K562 (cell line): Measurements from ENCODE around the gene NPC1L1. TPM values are rescaled to one million over a fixed set of nuclear protein-coding genes. Genes with fewer than 3 reads are reported as not detected.

Source experiments
- ATAC-seq: fragments of 200-7000 bp; cut with Tn5 transposase; 3 replicates; pipeline ENCODE4 v1.9.1; 2020; ENCODE audit warnings: moderate library complexity
- BruUV-seq: library from RNA; stranded (reverse); fragments of 400-500 nt; replicated peaks from 2 replicates; lab custom pipeline; 2021; lab: Mats Ljungman, UMichigan
- CTCF ChIA-PET: fragments of 300-600 bp; formaldehyde crosslinking; extraction: SDS; loops from one replicate; lab custom pipeline; 2021; ENCODE audit warnings: low intra/inter-chr PET ratio; lab: Yijun Ruan, JAX
- POLR2A ChIA-PET: fragments of 300-600, 350-650 bp; sonication (Branson Sonifier 250); formaldehyde crosslinking; extraction: SDS; loops from one replicate; lab custom pipeline; 2021; ENCODE audit warnings: antibody characterized with exemption, inconsistent platforms; lab: Yijun Ruan, JAX
- DNase-seq, 4 experiments: peaks; one replicate each; pipeline versions ENCODE4 v3.0.0 to v3.0.0-alpha.2; 2011 to 2018; ENCODE audit warnings: low spot score in 3 of 4, mixed read lengths in 3 of 4; ENCODE audit errors: extremely low read depth in 1 of 4
- FAIRE-seq: peaks from 2 replicates; lab custom pipeline; 2011; peaks lifted over from hg19 to GRCh38; lab: Jason Lieb, UNC
- H2AFZ ChIP-seq: 2 replicates; pipeline ENCODE4 v1.6.0; 2011; ENCODE audit warnings: low read depth, low read length, control low read depth, inconsistent platforms
- H3K27ac ChIP-seq: fragments of 200-600 bp; 3 replicates; pipeline ENCODE4 v1.8.0; 2011; ENCODE audit warnings: low read depth, mild to moderate bottlenecking, control low read depth, inconsistent platforms, low read length, moderate library complexity, mixed read lengths; ENCODE audit errors: extremely low read depth
- H3K27me3 ChIP-seq, 2 experiments: fragments of 300-600 bp in 1 of 2; 2 replicates in 1 of 2; 3 replicates in 1 of 2; pipeline versions ENCODE4 v1.6.0 to v1.8.0; 2011; ENCODE audit warnings: inconsistent platforms in 2 of 2, low read length in 2 of 2, mild to moderate bottlenecking in 1 of 2, mixed read lengths in 1 of 2, moderate library complexity in 1 of 2; ENCODE audit not compliant: control insufficient read depth in 2 of 2, insufficient read depth in 2 of 2
- H3K36me3 ChIP-seq: fragments of 300-600 bp; 3 replicates; pipeline ENCODE4 v1.8.0; 2011; ENCODE audit warnings: mild to moderate bottlenecking, low read length, inconsistent platforms; ENCODE audit not compliant: control insufficient read depth, insufficient read depth
- H3K4me1 ChIP-seq, 2 experiments: fragments of 200-600 bp in 1 of 2; replicated peaks in 1 of 2; 2 replicates in 1 of 2; 3 replicates in 1 of 2; pipeline versions ENCODE4 v1.5.1 to v1.8.0; 2011; ENCODE audit warnings: inconsistent platforms in 2 of 2, low read length in 2 of 2, mild to moderate bottlenecking in 1 of 2, mixed read lengths in 1 of 2, moderate library complexity in 1 of 2; ENCODE audit not compliant: control insufficient read depth in 2 of 2, insufficient read depth in 2 of 2
- H3K4me2 ChIP-seq: 2 replicates; pipeline ENCODE4 v1.6.1; 2011; ENCODE audit warnings: low read length, control low read depth, inconsistent platforms, mixed read lengths; ENCODE audit not compliant: insufficient read depth
- H3K4me3 ChIP-seq: fragments of 200-600 bp; sonication (generic), shearing (Covaris generic); 2 replicates; pipeline ENCODE4 v1.5.1; 2016; ENCODE audit warnings: control low read depth, inconsistent platforms
- H3K79me2 ChIP-seq: fragments of 200-600 bp; 3 replicates; pipeline ENCODE4 v1.8.0; 2011; ENCODE audit warnings: low read length, inconsistent platforms; ENCODE audit not compliant: control insufficient read depth, insufficient read depth
- H3K9ac ChIP-seq, 2 experiments: 2 replicates each; pipeline versions ENCODE4 v1.6.0 to v1.6.1; 2011; ENCODE audit warnings: low read depth in 2 of 2, low read length in 2 of 2, control low read depth in 1 of 2, inconsistent platforms in 1 of 2, mild to moderate bottlenecking in 1 of 2, mixed read lengths in 1 of 2; ENCODE audit not compliant: insufficient read depth in 1 of 2
- H3K9me1 ChIP-seq: one replicate; pipeline ENCODE4 v1.6.0; 2011; ENCODE audit warnings: inconsistent platforms, mild to moderate bottlenecking, low read length, moderate library complexity; ENCODE audit not compliant: control insufficient read depth, insufficient read depth
- H3K9me3 ChIP-seq: replicated peaks from 2 replicates; pipeline ENCODE4 v1.5.1; 2011; ENCODE audit warnings: low read depth, low read length, inconsistent platforms; ENCODE audit not compliant: control insufficient read depth, insufficient read depth
- H4K20me1 ChIP-seq: replicated peaks from 2 replicates; pipeline ENCODE4 v1.6.1; 2011; ENCODE audit warnings: low read length, inconsistent platforms, mixed read lengths; ENCODE audit not compliant: control insufficient read depth, insufficient read depth
- CREM ChIP-seq: IDR thresholded peaks from 2 replicates; pipeline ENCODE4 v1.6.1; 2014; ENCODE audit warnings: antibody characterized with exemption, low read depth
- OTX1 ChIP-seq: fragments of 450-650 bp; formaldehyde crosslinking; IDR thresholded peaks from 2 replicates; pipeline ENCODE4 v1.4.0; 2022; ENCODE audit warnings: mild to moderate bottlenecking
- POLR2G ChIP-seq: fragments of 200-400 bp; formaldehyde crosslinking; IDR thresholded peaks from 2 replicates; pipeline ENCODE4 v1.6.1; 2017; ENCODE audit warnings: low read depth, mild to moderate bottlenecking, antibody characterized with exemption, low read length, moderate library complexity
- RBFOX2 ChIP-seq: fragments of 200-400 bp; formaldehyde crosslinking; IDR thresholded peaks from 2 replicates; pipeline ENCODE4 v1.6.1; 2017; ENCODE audit warnings: low read depth, mild to moderate bottlenecking, low read length, moderate library complexity
- U2AF1 ChIP-seq: fragments of 200-400 bp; formaldehyde crosslinking; optimal IDR thresholded peaks from 2 replicates; pipeline ENCODE3; 2017; ENCODE audit warnings: mild to moderate bottlenecking, low read depth, low read length, moderate library complexity
- WGBS: fragments of 100-300 bp; shearing (Covaris generic); methylation state at CpG from one replicate; pipeline ENCODE4 v1.1.6; 2016; ENCODE audit warnings: low coverage, mixed read lengths; ENCODE audit not compliant: insufficient coverage; ENCODE audit errors: missing lambda C conversion rate; 5-methylcytosine and 5-hydroxymethylcytosine counted together
- in situ Hi-C: fragments of 300-500 bp; cut with MboI; formaldehyde crosslinking; loops from 4 replicates; pipeline ENCODE4 v1.15.0; 2018; ENCODE audit warnings: inconsistent platforms, mixed read lengths
- intact Hi-C: fragments of 100-400 bp; cut with micrococcal nuclease; formaldehyde crosslinking; loops from 2 replicates; pipeline ENCODE4 v1.14.2; 2022
- polyA plus RNA-seq, 8 experiments: library from polyadenylated mRNA; depleted of rRNA in 4 of 8; stranded (reverse) in 5 of 8; unstranded in 3 of 8; fragments of >200 nt; fragmentation: Nextera tagmentation in 2 of 8; fragmentation: Illumina TruSeq in 1 of 8; extraction: Ambion mirVana in 2 of 8; extraction: Trizol in 1 of 8; gene quantifications; 2 replicates each; pipeline versions ENCODE4 v1.2.1 to v1.2.3, GENCODE V29; 2011 to 2014; ENCODE audit warnings: inconsistent platforms in 1 of 8, missing spikeins in 1 of 8
- total RNA-seq, 7 experiments: library from RNA; depleted of rRNA in 6 of 7; stranded (reverse); fragments of >200 nt in 6 of 7; fragmentation: Illumina TruSeq in 2 of 7; extraction: Trizol in 2 of 7; gene quantifications; 2 replicates each; pipeline versions ENCODE4 v1.2.1 to v1.2.3, GENCODE V29; 2011 to 2021; ENCODE audit warnings: low replicate concordance in 1 of 7

NPC1L1 gene
- total and polyA plus RNA-seq, 9 of the 15 experiments (the other 6 are each of a cell fraction or from before 2014, with no cell fraction given) = 0.01 to 0.18 (median 0.07) TPM; not detected in 4

GRCh38 chr7:44567884-44568283 lies 26.8 kb upstream of the NPC1L1 start:
- Histone ChIP-seq H3K9me3 (no peaks in the 10 kb centered on the region), H3K36me3 (peaks cover 94% of the 10 kb centered on the region), H3K27me3 (no peaks in the 10 kb centered on the region), H3K4me1 (peaks cover 48 to 49% of the 10 kb centered on the region in 2 experiments; a peak in 4 of 5 replicates), H3K4me3 (no peak overlapping the region), H2AFZ (no peak overlapping the region), H3K4me2 (no peak overlapping the region), H3K27ac (no peak overlapping the region), H4K20me1 (peaks cover 21% of the 10 kb centered on the region), H3K9ac (peak overlapping the region in 1 of 2 experiments; percentile 78; a peak in 1 of 4 replicates), H3K9me1 (peaks cover 10% of the 10 kb centered on the region), H3K79me2 (peaks cover 46% of the 10 kb centered on the region)
- TF ChIP-seq RBFOX2 (peak; percentile 39; the same call in 1 of the 2 replicates), POLR2G (0 out of 2 replicates have a peak, but pooled peaks have one; percentile 26), U2AF1 (no peak)
- ChIA-PET CTCF (no interaction called here), POLR2A (interaction anchor here (0.7 to 1.4 kb wide), 4 partner anchors 8 to 314 kb away, joined by 3 to 7 read pairs (median 3); partner anchors contain the start of gene TMED4)
- no peak for DNase-seq
- no TSS peak for BruUV-seq
- no peak for FAIRE-seq
- WGBS = 94% methylated on average over 6 of the region's 6 CpGs
- intact Hi-C loops = loop anchor here (5.0 kb wide), 3 partner anchors 71 to 326 kb away; no protein-coding TSS in a partner anchor
- in situ Hi-C loops = no loop called here
- ATAC-seq = no peak

- Histone ChIP-seq H2AFZ (no peak overlapping the region), H3K27me3 (no peaks in the 10 kb centered on the region), H3K4me1 (peaks cover 48 to 54% of the 10 kb centered on the region in 2 experiments; a peak in 4 of 5 replicates), H4K20me1 (peaks cover 21% of the 10 kb centered on the region), H3K27ac (peak overlapping the region; percentile 38; the same call in 1 of the 3 replicates), H3K9me1 (peaks cover 10% of the 10 kb centered on the region), H3K4me3 (no peak overlapping the region), H3K9ac (peak overlapping the region in 1 of 2 experiments; percentile 78; a peak in 1 of 4 replicates), H3K36me3 (peaks cover 83% of the 10 kb centered on the region), H3K79me2 (peaks cover 34% of the 10 kb centered on the region), H3K9me3 (no peaks in the 10 kb centered on the region), H3K4me2 (peak overlapping the region; percentile 35; the same call in 1 of the 2 replicates)
- 87% methylated on average over 4 of the region's 5 CpGs for WGBS
- intact Hi-C loops = loop anchor here (5.0 kb wide), 3 partner anchors 69 to 324 kb away; no protein-coding TSS in a partner anchor
- ChIA-PET POLR2A (interaction anchor here (0.6 to 3.8 kb wide), 7 partner anchors 7 to 318 kb away, joined by 3 to 38 read pairs (median 7); partner anchors contain the start of genes DDX56 and TMED4), CTCF (no interaction called here)
- TF ChIP-seq CREM (no peak), OTX1 (CRISPR knock-in tag) (no peak)
- ATAC-seq (no peak), FAIRE-seq (no peak), DNase-seq (peak in 1 of 4 experiments; percentile 9)
- BruUV-seq = no TSS peak
- in situ Hi-C loops = no loop called here
Observed at GRCh38 chr7:44566680-44567079, 25.6 kb upstream of the NPC1L1 start.
